ENCODE measurements around the gene NASP. TPM values are rescaled to one million over a fixed set of nuclear protein-coding genes. Genes with fewer than 3 reads are reported as not detected.

The NASP gene
- total RNA-seq, 1 experiment from 2014 or later, result 514 TPM

GRCh38 chr1:45623972-45624371 is 40.1 kb downstream of the NASP start, which contains the start of gene CCDC17:
CCDC17 (minus strand) TSS chr1:45624054; CDS start chr1:45623909, 145 bp downstream.
- Mint-ChIP-seq H3K27ac (peak within 1 kb of the TSS; percentile 25 to 92 (median 85); a peak in 6 of 7 replicates), H3K9me3 (no peaks in the 10 kb centered on the region), H3K4me3 (no peak within 1 kb of the TSS; a peak in 1 of 5 replicates), H3K27me3 (ENCODE audit: low read depth) (no peaks in the 10 kb centered on the region), H3K4me1 (peaks cover 0 to 4% of the 10 kb centered on the region in 2 experiments; a peak in 1 of 4 replicates), H3K36me3 (ENCODE audit: insufficient read depth in 1 of 3, low read depth in 3 of 3) (peaks cover 15 to 46% (median 32%) of the 10 kb centered on the region in 3 experiments; a peak in 6 of 7 replicates)
- no peak within 1 kb of the TSS for H3K27ac ChIP-seq (ENCODE audit: insufficient read length, low read depth, low read length)
- H4K5ac ChIP-seq (ENCODE audit: insufficient read length, low read depth, low read length), result no peak within 1 kb of the TSS
- no peak within 1 kb of the TSS for H3K56ac ChIP-seq (ENCODE audit: insufficient read length, low read depth, low read length)
- no peaks in the 10 kb centered on the region for H3K9me3 ChIP-seq (ENCODE audit: control insufficient read depth, low read depth, low read length)
- H3K4me1 ChIP-seq (ENCODE audit: insufficient read depth, low read length), result no peaks in the 10 kb centered on the region
- no peak within 1 kb of the TSS for H4K8ac ChIP-seq (replicated peaks; ENCODE audit: insufficient read length, low read depth, low read length)
- H2BK15ac ChIP-seq (ENCODE audit: low read depth, low read length), result no peak within 1 kb of the TSS
- no peaks in the 10 kb centered on the region for H3K23me2 ChIP-seq (ENCODE audit: insufficient read length, low read depth, low read length, poor library complexity, severe bottlenecking)
- no CpG with 5 or more reads among the region's 4 CpGs for WGBS (ENCODE audit: extremely low coverage, insufficient read length, low lambda C conversion rate)
- no peak within 1 kb of the TSS for H3K4me2 ChIP-seq (ENCODE audit: insufficient read depth, insufficient read length, low read length)
- no peak within 1 kb of the TSS for H2BK20ac ChIP-seq (ENCODE audit: low read depth, low read length, poor library complexity, severe bottlenecking)
- H2BK120ac ChIP-seq (ENCODE audit: low read depth, low read length, poor library complexity, severe bottlenecking), result no peak within 1 kb of the TSS
- H3T11ph ChIP-seq (ENCODE audit: low read length), result no peak within 1 kb of the TSS
- H2AFZ ChIP-seq (ENCODE audit: low read length), result no peak within 1 kb of the TSS
- H3K14ac ChIP-seq (ENCODE audit: insufficient read depth, low read length), result no peak within 1 kb of the TSS
- H3K9ac ChIP-seq (ENCODE audit: extremely low read depth, insufficient read length, low read length), result no peak within 1 kb of the TSS
- H2BK12ac ChIP-seq (ENCODE audit: insufficient read length, low read depth, low read length), result no peak within 1 kb of the TSS
- H3K79me1 ChIP-seq (ENCODE audit: insufficient read depth, low read depth, low read length, poor library complexity, severe bottlenecking), result no peaks in the 10 kb centered on the region
- H2BK5ac ChIP-seq (ENCODE audit: insufficient read length, low read length), result no peak within 1 kb of the TSS
- no peaks in the 10 kb centered on the region for H3K27me3 ChIP-seq (ENCODE audit: insufficient read depth, low read length)
- H2AK5ac ChIP-seq (ENCODE audit: insufficient read length, low read length), result no peak within 1 kb of the TSS
- H3K4ac ChIP-seq (ENCODE audit: low read depth, low read length), result no peak within 1 kb of the TSS
- no peaks in the 10 kb centered on the region for H4K20me1 ChIP-seq (ENCODE audit: control insufficient read depth, insufficient read depth, insufficient read length)
- H3K79me2 ChIP-seq (ENCODE audit: insufficient read depth, low read length), result no peaks in the 10 kb centered on the region
- DNase-seq, result no peak
- H3K18ac ChIP-seq (ENCODE audit: insufficient read length, low read depth, low read length), result no peak within 1 kb of the TSS
- no peak within 1 kb of the TSS for H4K91ac ChIP-seq (ENCODE audit: insufficient read length, low read depth, low read length)
- no peak for TF ChIP-seq CTCF (conservative IDR thresholded peaks at IDR 0.05)
- no peak within 1 kb of the TSS for H3K23ac ChIP-seq (ENCODE audit: insufficient read length, low read depth, low read length)

Measured in H9 (cell line).